ENCODE data around the gene AXDND1.

The AXDND1 gene

GRCh38 chr1:179376223-179376622, 10.5 kb downstream of the AXDND1 start:
- Histone ChIP-seq H3K36me3 (ENCODE audit: control insufficient read depth in 1 of 2, insufficient read depth in 2 of 2, low read length in 2 of 2) (no peaks in the 10 kb centered on the region), H3K27me3 (ENCODE audit: insufficient read depth, low read length) (no peaks in the 10 kb centered on the region), H2BK5ac (ENCODE audit: low read depth, low read length, poor library complexity) (no peak overlapping the region), H4K8ac (ENCODE audit: low read depth, low read length) (no peak overlapping the region), H2BK12ac (ENCODE audit: low read length) (no peak overlapping the region), H3K4me1 (ENCODE audit: control insufficient read depth in 1 of 2, insufficient read depth in 2 of 2, low read length in 2 of 2) (no peaks in the 10 kb centered on the region), H3K14ac (ENCODE audit: low read length) (no peak overlapping the region), H3K4me2 (ENCODE audit: low read length) (no peak overlapping the region), H2AFZ (ENCODE audit: insufficient read depth, low read length, poor library complexity) (no peak overlapping the region), H3K27ac (ENCODE audit: low read depth, low read length) (no peak overlapping the region), H2AK5ac (ENCODE audit: low read length) (no peak overlapping the region), H4K91ac (ENCODE audit: low read depth, low read length) (no peak overlapping the region), H3K9ac (ENCODE audit: low read length) (no peak overlapping the region), H3K79me1 (ENCODE audit: low read length) (no peaks in the 10 kb centered on the region), H3K79me2 (ENCODE audit: control insufficient read depth, insufficient read depth, low read length, poor library complexity) (no peaks in the 10 kb centered on the region), H3K4me3 (ENCODE audit: low read depth, low read length) (no peak overlapping the region), H3K4ac (ENCODE audit: low read depth, low read length) (no peak overlapping the region), H4K12ac (ENCODE audit: low read depth, low read length) (no peak overlapping the region), H3K9me3 (ENCODE audit: insufficient read depth, low read depth, low read length) (no peaks in the 10 kb centered on the region), H3K18ac (ENCODE audit: low read length) (no peak overlapping the region), H3K23ac (ENCODE audit: low read length) (no peak overlapping the region), H2BK120ac (ENCODE audit: insufficient read depth, low read length, poor library complexity) (no peak overlapping the region)
- no peak for DNase-seq
- WGBS (ENCODE audit: extremely low coverage, insufficient coverage, insufficient read length): no CpG with 5 or more reads among the region's 6 CpGs

- Histone ChIP-seq H3K4me1 (ENCODE audit: control insufficient read depth in 1 of 2, insufficient read depth in 2 of 2, low read length in 2 of 2) (no peaks in the 10 kb centered on the region), H3K23ac (ENCODE audit: low read length) (no peak overlapping the region), H2BK12ac (ENCODE audit: low read length) (no peak overlapping the region), H4K91ac (ENCODE audit: low read depth, low read length) (no peak overlapping the region), H3K9me3 (ENCODE audit: insufficient read depth, low read depth, low read length) (no peaks in the 10 kb centered on the region), H3K4ac (ENCODE audit: low read depth, low read length) (no peak overlapping the region), H3K27ac (ENCODE audit: low read depth, low read length) (no peak overlapping the region), H3K18ac (ENCODE audit: low read length) (no peak overlapping the region), H3K4me2 (ENCODE audit: low read length) (no peak overlapping the region), H3K36me3 (ENCODE audit: control insufficient read depth in 1 of 2, insufficient read depth in 2 of 2, low read length in 2 of 2) (no peaks in the 10 kb centered on the region), H3K27me3 (ENCODE audit: insufficient read depth, low read length) (no peaks in the 10 kb centered on the region), H3K9ac (ENCODE audit: low read length) (no peak overlapping the region), H3K14ac (ENCODE audit: low read length) (no peak overlapping the region), H2BK5ac (ENCODE audit: low read depth, low read length, poor library complexity) (no peak overlapping the region), H4K12ac (ENCODE audit: low read depth, low read length) (no peak overlapping the region), H4K8ac (ENCODE audit: low read depth, low read length) (no peak overlapping the region), H3K79me1 (ENCODE audit: low read length) (no peaks in the 10 kb centered on the region), H3K79me2 (ENCODE audit: control insufficient read depth, insufficient read depth, low read length, poor library complexity) (no peaks in the 10 kb centered on the region), H3K4me3 (ENCODE audit: low read depth, low read length) (no peak overlapping the region), H2AK5ac (ENCODE audit: low read length) (no peak overlapping the region), H2AFZ (ENCODE audit: insufficient read depth, low read length, poor library complexity) (no peak overlapping the region), H2BK120ac (ENCODE audit: insufficient read depth, low read length, poor library complexity) (no peak overlapping the region)
- peak; percentile 72 to 85 for DNase-seq
These were observed 14.5 kb downstream of the AXDND1 start for GRCh38 chr1:179380299-179380698.

- no peak overlapping the region for H3K18ac ChIP-seq (ENCODE audit: low read length)
- no peaks in the 10 kb centered on the region for H3K79me2 ChIP-seq (ENCODE audit: control insufficient read depth, insufficient read depth, low read length, poor library complexity)
- H4K91ac ChIP-seq (ENCODE audit: low read depth, low read length): no peak overlapping the region
- no peak overlapping the region for H2AK5ac ChIP-seq (ENCODE audit: low read length)
- H3K36me3 ChIP-seq (ENCODE audit: control insufficient read depth in 1 of 2, insufficient read depth in 2 of 2, low read length in 2 of 2): no peaks in the 10 kb centered on the region
- H2BK5ac ChIP-seq (ENCODE audit: low read depth, low read length, poor library complexity): no peak overlapping the region
- H3K14ac ChIP-seq (ENCODE audit: low read length): no peak overlapping the region
- H3K9ac ChIP-seq (ENCODE audit: low read length): no peak overlapping the region
- no CpG with 5 or more reads among the region's 1 CpG for WGBS (ENCODE audit: extremely low coverage, insufficient coverage, insufficient read length)
- H3K27ac ChIP-seq (ENCODE audit: low read depth, low read length): no peak overlapping the region
- no peak for DNase-seq
- no peak overlapping the region for H2BK120ac ChIP-seq (ENCODE audit: insufficient read depth, low read length, poor library complexity)
- no peak overlapping the region for H3K23ac ChIP-seq (ENCODE audit: low read length)
- no peaks in the 10 kb centered on the region for H3K9me3 ChIP-seq (ENCODE audit: insufficient read depth, low read depth, low read length)
- no peak overlapping the region for H3K4me3 ChIP-seq (ENCODE audit: low read depth, low read length)
- H3K4me1 ChIP-seq (ENCODE audit: control insufficient read depth in 1 of 2, insufficient read depth in 2 of 2, low read length in 2 of 2): no peaks in the 10 kb centered on the region
- no peak overlapping the region for H4K12ac ChIP-seq (ENCODE audit: low read depth, low read length)
- H2BK12ac ChIP-seq (ENCODE audit: low read length): no peak overlapping the region
- H3K27me3 ChIP-seq (ENCODE audit: insufficient read depth, low read length): no peaks in the 10 kb centered on the region
- H2AFZ ChIP-seq (ENCODE audit: insufficient read depth, low read length, poor library complexity): no peak overlapping the region
- no peak overlapping the region for H4K8ac ChIP-seq (ENCODE audit: low read depth, low read length)
- H3K79me1 ChIP-seq (ENCODE audit: low read length): no peaks in the 10 kb centered on the region
- no peak overlapping the region for H3K4ac ChIP-seq (ENCODE audit: low read depth, low read length)
- H3K4me2 ChIP-seq (ENCODE audit: low read length): no peak overlapping the region
These were observed 18.3 kb downstream of the AXDND1 start for GRCh38 chr1:179384027-179384426.

- Histone ChIP-seq H3K9me3 (ENCODE audit: insufficient read depth, low read depth, low read length) (no peaks in the 10 kb centered on the region), H3K9ac (ENCODE audit: low read length) (no peak overlapping the region), H3K23ac (ENCODE audit: low read length) (no peak overlapping the region), H4K91ac (ENCODE audit: low read depth, low read length) (no peak overlapping the region), H3K4me3 (ENCODE audit: low read depth, low read length) (no peak overlapping the region), H4K8ac (ENCODE audit: low read depth, low read length) (no peak overlapping the region), H2AFZ (ENCODE audit: insufficient read depth, low read length, poor library complexity) (no peak overlapping the region), H2BK5ac (ENCODE audit: low read depth, low read length, poor library complexity) (no peak overlapping the region), H3K18ac (ENCODE audit: low read length) (no peak overlapping the region), H2BK120ac (ENCODE audit: insufficient read depth, low read length, poor library complexity) (no peak overlapping the region), H4K12ac (ENCODE audit: low read depth, low read length) (no peak overlapping the region), H3K4me2 (ENCODE audit: low read length) (no peak overlapping the region), H2AK5ac (ENCODE audit: low read length) (no peak overlapping the region), H3K4me1 (ENCODE audit: control insufficient read depth in 1 of 2, insufficient read depth in 2 of 2, low read length in 2 of 2) (no peaks in the 10 kb centered on the region), H2BK12ac (ENCODE audit: low read length) (no peak overlapping the region), H3K79me2 (ENCODE audit: control insufficient read depth, insufficient read depth, low read length, poor library complexity) (no peaks in the 10 kb centered on the region), H3K36me3 (ENCODE audit: control insufficient read depth in 1 of 2, insufficient read depth in 2 of 2, low read length in 2 of 2) (no peaks in the 10 kb centered on the region), H3K4ac (ENCODE audit: low read depth, low read length) (no peak overlapping the region), H3K79me1 (ENCODE audit: low read length) (no peaks in the 10 kb centered on the region), H3K27ac (ENCODE audit: low read depth, low read length) (no peak overlapping the region), H3K27me3 (ENCODE audit: insufficient read depth, low read length) (no peaks in the 10 kb centered on the region), H3K14ac (ENCODE audit: low read length) (no peak overlapping the region)
- no peak for DNase-seq
- no CpG with 5 or more reads among the region's 1 CpG for WGBS (ENCODE audit: extremely low coverage, insufficient coverage, insufficient read length)
These were observed 19.7 kb downstream of the AXDND1 start for GRCh38 chr1:179385510-179385909.
